ENCODE data around the gene PPP3R1. TPM values are rescaled to one million over a fixed set of nuclear protein-coding genes. Genes with fewer than 3 reads are reported as not detected.

PPP3R1 gene
- total and polyA plus RNA-seq, 2 of the 8 experiments (the other 6 are each of a cell fraction or from before 2014, with no cell fraction given), result 9.3 to 85.1 TPM

DNA sequence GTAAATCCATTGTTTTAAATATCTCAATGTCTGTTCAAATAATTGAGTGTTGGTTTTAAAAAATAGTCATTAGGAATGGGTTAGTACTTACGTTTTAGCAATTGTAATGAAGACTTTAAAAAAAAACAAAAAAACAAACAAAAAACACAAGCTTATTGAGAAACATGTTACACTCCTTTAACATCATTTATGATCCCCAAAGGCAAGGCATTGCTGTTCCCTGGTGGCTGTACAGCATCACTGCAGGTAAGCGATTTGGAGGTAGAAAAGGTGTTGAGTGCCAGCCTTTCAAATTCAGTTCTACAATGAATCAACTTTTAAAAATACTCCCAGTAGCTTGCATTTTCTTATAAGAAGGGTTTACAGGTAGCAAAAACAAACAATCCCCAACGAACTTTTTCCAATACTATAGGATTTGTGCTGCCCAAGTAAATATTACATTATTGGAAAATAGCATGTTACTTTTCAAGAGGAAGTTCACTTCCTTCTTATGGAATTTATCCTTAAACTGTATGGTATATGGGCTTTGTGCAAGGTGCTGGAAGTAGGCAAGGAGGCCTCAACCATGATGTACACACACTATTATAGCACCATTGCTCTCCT, 39.9 kb upstream of the PPP3R1 start:
- Histone ChIP-seq H3K23me2 (ENCODE audit: low read depth, low read length) (no peaks in the 10 kb centered on the region), H3K4me3 (ENCODE audit: extremely low read depth in 1 of 4, insufficient read depth in 2 of 4, low read depth in 3 of 4, low read length in 4 of 4) (no peak overlapping the region), H3K4ac (replicated peaks; ENCODE audit: insufficient read length, low read depth, low read length) (no peak overlapping the region), H2AFZ (ENCODE audit: low read length) (no peak overlapping the region), H3K9me3 (ENCODE audit: insufficient read depth in 2 of 2, low read depth in 1 of 2, low read length in 1 of 2) (no peaks in the 10 kb centered on the region), H3K36me3 (ENCODE audit: control insufficient read depth in 2 of 4, insufficient read depth in 4 of 4, low read length in 3 of 4) (no peaks in the 10 kb centered on the region), H3K4me1 (replicated peaks in 1 of 4; ENCODE audit: control insufficient read depth in 3 of 4, insufficient read depth in 4 of 4, low read length in 3 of 4) (no peaks in the 10 kb centered on the region), H3K56ac (replicated peaks; ENCODE audit: insufficient read length, low read depth, low read length) (no peak overlapping the region), H3K79me2 (ENCODE audit: control insufficient read depth in 1 of 2, insufficient read depth in 2 of 2, low read length in 2 of 2) (no peaks in the 10 kb centered on the region), H3K18ac (ENCODE audit: extremely low read depth, low read length) (no peak overlapping the region), H3K23ac (ENCODE audit: insufficient read length) (no peak overlapping the region), H3K27me3 (replicated peaks in 1 of 4; ENCODE audit: control insufficient read depth in 3 of 4, extremely low read depth in 1 of 4, insufficient read depth in 3 of 4, low read length in 3 of 4) (no peaks in the 10 kb centered on the region), H3K14ac (ENCODE audit: insufficient read length) (no peak overlapping the region), H2BK15ac (ENCODE audit: low read length) (no peak overlapping the region), H4K20me1 (replicated peaks in 1 of 2; ENCODE audit: control insufficient read depth in 1 of 2, insufficient read depth in 2 of 2, low read length in 2 of 2) (no peaks in the 10 kb centered on the region), H2AK5ac (ENCODE audit: low read depth, low read length) (no peak overlapping the region), H3K4me2 (ENCODE audit: insufficient read depth in 1 of 2, low read depth in 2 of 2, low read length in 2 of 2) (no peak overlapping the region), H3K27ac (ENCODE audit: low read depth, low read length) (no peak overlapping the region), H2BK120ac (replicated peaks; ENCODE audit: low read depth, low read length) (no peak overlapping the region), H2BK20ac (ENCODE audit: low read length) (no peak overlapping the region), H4K5ac (ENCODE audit: insufficient read length, low read depth, low read length) (no peak overlapping the region), H3K79me1 (ENCODE audit: low read depth, low read length) (no peaks in the 10 kb centered on the region), H3K9ac (replicated peaks in 1 of 4; ENCODE audit: extremely low read depth in 1 of 4, low read depth in 3 of 4, low read length in 3 of 4) (0 out of 7 replicates have a peak overlapping the region, but pooled peaks of 1 of the 4 experiments have one; percentile 19), H4K91ac (replicated peaks; ENCODE audit: insufficient read length, low read length) (no peak overlapping the region), H2BK5ac (ENCODE audit: low read depth, low read length) (no peak overlapping the region), H2BK12ac (ENCODE audit: low read depth, low read length) (no peak overlapping the region), H4K8ac (ENCODE audit: extremely low read depth, insufficient read depth, low read length) (no peak overlapping the region)
- FAIRE-seq, result no peak
- CTCF ChIA-PET (ENCODE audit: partially characterized antibody), result interaction anchor here (0.6 to 10.2 kb wide), 40 partner anchors 10 to 817 kb away, joined by 3 to 108 read pairs (median 4); partner anchors contain the start of gene CNRIP1
- POLR2A ChIA-PET (ENCODE audit: partially characterized antibody), result interaction anchor here (0.8 to 1.2 kb wide), 2 partner anchors 135 to 170 kb away, joined by 3 to 4 read pairs; no protein-coding TSS in a partner anchor
- WGBS, 2 experiments (ENCODE audit: extremely low coverage in 1 of 2, insufficient coverage in 1 of 2, insufficient read length in 1 of 2, insufficient replicate concordance in 2 of 2, low coverage in 1 of 2, low lambda C conversion rate in 2 of 2, missing lambda C conversion rate in 1 of 2), result 17% methylated on average over 3 of the region's 3 CpGs; no CpG with 5 or more reads in 1 of the 2 experiments
- no peak for DNase-seq (ENCODE audit: low read depth in 1 of 2, low spot score in 2 of 2)
- TF ChIP-seq CTBP2 (IDR thresholded peaks at IDR 0.05; ENCODE audit: borderline replicate concordance, insufficient read depth, insufficient read length, low read length), result no peak
- no peak for TF ChIP-seq SIX5 (IDR thresholded peaks at IDR 0.05; ENCODE audit: low read depth, low read length)
- peak; percentile 87 to 88 for TF ChIP-seq RAD21 (IDR thresholded peaks at IDR 0.05 in 1 of 2, conservative IDR thresholded peaks at IDR 0.05 in 1 of 2; ENCODE audit: low read depth in 2 of 2, low read length in 2 of 2)
- TF ChIP-seq, protein P1, sequence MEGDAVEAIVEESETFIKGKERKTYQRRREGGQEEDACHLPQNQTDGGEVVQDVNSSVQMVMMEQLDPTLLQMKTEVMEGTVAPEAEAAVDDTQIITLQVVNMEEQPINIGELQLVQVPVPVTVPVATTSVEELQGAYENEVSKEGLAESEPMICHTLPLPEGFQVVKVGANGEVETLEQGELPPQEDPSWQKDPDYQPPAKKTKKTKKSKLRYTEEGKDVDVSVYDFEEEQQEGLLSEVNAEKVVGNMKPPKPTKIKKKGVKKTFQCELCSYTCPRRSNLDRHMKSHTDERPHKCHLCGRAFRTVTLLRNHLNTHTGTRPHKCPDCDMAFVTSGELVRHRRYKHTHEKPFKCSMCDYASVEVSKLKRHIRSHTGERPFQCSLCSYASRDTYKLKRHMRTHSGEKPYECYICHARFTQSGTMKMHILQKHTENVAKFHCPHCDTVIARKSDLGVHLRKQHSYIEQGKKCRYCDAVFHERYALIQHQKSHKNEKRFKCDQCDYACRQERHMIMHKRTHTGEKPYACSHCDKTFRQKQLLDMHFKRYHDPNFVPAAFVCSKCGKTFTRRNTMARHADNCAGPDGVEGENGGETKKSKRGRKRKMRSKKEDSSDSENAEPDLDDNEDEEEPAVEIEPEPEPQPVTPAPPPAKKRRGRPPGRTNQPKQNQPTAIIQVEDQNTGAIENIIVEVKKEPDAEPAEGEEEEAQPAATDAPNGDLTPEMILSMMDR (IDR thresholded peaks at IDR 0.05; ENCODE audit: control extremely low read depth in 1 of 3, insufficient read depth in 1 of 3, low read depth in 1 of 3, low read length in 3 of 3), result peak; percentile 32 to 83 (median 70)

All from H1 (cell line).